K562 (cell line): Measurements from ENCODE around the gene LPCAT3. TPM values are rescaled to one million over a fixed set of nuclear protein-coding genes. Genes with fewer than 3 reads are reported as not detected.
A peak's percentile ranks its signal among the peaks of the same experiment; 100 is the strongest.

Source experiments
- CREB1 ChIP-seq, 2 experiments: sonication (generic) in 1 of 2; formaldehyde crosslinking in 1 of 2; IDR thresholded peaks; 2 replicates each; pipeline versions ENCODE4 v1.6.1 to v1.8.0; 2012 to 2022; ENCODE audit warnings: inconsistent platforms in 1 of 2, mild to moderate bottlenecking in 1 of 2, missing genetic modification reagents in 1 of 2, moderate library complexity in 1 of 2
- GATA2 ChIP-seq: sonication (generic); formaldehyde crosslinking; IDR thresholded peaks from 2 replicates; pipeline ENCODE4 v1.4.0; 2020; ENCODE audit warnings: mild to moderate bottlenecking, missing genetic modification reagents
- HDAC2 ChIP-seq: fragments of 450-650 bp; IDR thresholded peaks from 2 replicates; pipeline ENCODE4 v1.6.1; 2016; ENCODE audit warnings: mild to moderate bottlenecking
- ILF3 ChIP-seq: fragments of 450-650 bp; IDR thresholded peaks from 2 replicates; pipeline ENCODE4 v1.6.1; 2018; ENCODE audit warnings: antibody characterized with exemption, mild to moderate bottlenecking, moderate library complexity, borderline replicate concordance
- KDM4B ChIP-seq, 2 experiments: fragments of 450-650 bp in 1 of 2; sonication (generic) in 1 of 2; IDR thresholded peaks; 2 replicates each; pipeline ENCODE4 v1.6.1; 2016 to 2017; ENCODE audit warnings: borderline replicate concordance in 2 of 2, antibody characterized with exemption in 1 of 2, low read depth in 1 of 2, mild to moderate bottlenecking in 1 of 2
- POLR2A ChIP-seq: fragments of 450-650 bp; conservative IDR thresholded peaks from 2 replicates; pipeline ENCODE4 v1.6.1; 2016
- RBBP5 ChIP-seq: fragments of 200-600 bp; sonication (generic); IDR thresholded peaks from 2 replicates; pipeline ENCODE4 v1.6.1; 2012; ENCODE audit warnings: borderline replicate concordance, mild to moderate bottlenecking, low read length, control low read depth, inconsistent platforms; ENCODE audit not compliant: insufficient read depth, poor library complexity, severe bottlenecking
- SAFB2 ChIP-seq: fragments of 200-400 bp; formaldehyde crosslinking; IDR thresholded peaks from 2 replicates; pipeline ENCODE4 v1.6.1; 2018; ENCODE audit warnings: borderline replicate concordance, low read length, low read depth, moderate library complexity; ENCODE audit not compliant: severe bottlenecking
- SMAD1 ChIP-seq: fragments of 150-350 bp; IDR thresholded peaks from 2 replicates; pipeline ENCODE4 v1.6.1; 2014; ENCODE audit warnings: low read length, low read depth; ENCODE audit not compliant: partially characterized antibody
- SMARCC2 ChIP-seq: fragments of 450-650 bp; IDR thresholded peaks from 2 replicates; pipeline ENCODE4 v1.6.1; 2017; ENCODE audit warnings: antibody characterized with exemption, moderate library complexity, mild to moderate bottlenecking, low read depth
- SP2 ChIP-seq: IDR thresholded peaks from 2 replicates; pipeline ENCODE4 v1.6.1; 2011; ENCODE audit warnings: mild to moderate bottlenecking, low read depth, low read length, moderate library complexity; ENCODE audit not compliant: poor library complexity, severe bottlenecking; ENCODE audit errors: extremely low read depth
- U2AF1 ChIP-seq: fragments of 200-400 bp; formaldehyde crosslinking; optimal IDR thresholded peaks from 2 replicates; pipeline ENCODE3; 2017; ENCODE audit warnings: mild to moderate bottlenecking, low read depth, low read length, moderate library complexity
- XRCC5 ChIP-seq: fragments of 200-400 bp; formaldehyde crosslinking; IDR thresholded peaks from 2 replicates; pipeline ENCODE4 v1.6.1; 2017; ENCODE audit warnings: low read depth, mild to moderate bottlenecking, low read length
- polyA plus RNA-seq, 8 experiments: library from polyadenylated mRNA; depleted of rRNA in 4 of 8; stranded (reverse) in 5 of 8; unstranded in 3 of 8; fragments of >200 nt; fragmentation: Nextera tagmentation in 2 of 8; fragmentation: Illumina TruSeq in 1 of 8; extraction: Ambion mirVana in 2 of 8; extraction: Trizol in 1 of 8; gene quantifications; 2 replicates each; pipeline versions ENCODE4 v1.2.1 to v1.2.3, GENCODE V29; 2011 to 2014; ENCODE audit warnings: inconsistent platforms in 1 of 8, missing spikeins in 1 of 8
- total RNA-seq, 7 experiments: library from RNA; depleted of rRNA in 6 of 7; stranded (reverse); fragments of >200 nt in 6 of 7; fragmentation: Illumina TruSeq in 2 of 7; extraction: Trizol in 2 of 7; gene quantifications; 2 replicates each; pipeline versions ENCODE4 v1.2.1 to v1.2.3, GENCODE V29; 2011 to 2021; ENCODE audit warnings: low replicate concordance in 1 of 7
- TF ChIP-seq, protein P1 (sequence below), 2 experiments: fragments of 450-650 bp in 1 of 2; sonication (generic) in 1 of 2; formaldehyde crosslinking in 1 of 2; IDR thresholded peaks; 2 replicates each; pipeline versions ENCODE4 v1.7.1 to v1.9.0; 2016 to 2022; ENCODE audit warnings: inconsistent platforms in 1 of 2, mild to moderate bottlenecking in 1 of 2, missing genetic modification reagents in 1 of 2
- TF ChIP-seq, protein P2 (sequence below), 2 experiments: fragments of 150-350 bp in 1 of 2; IDR thresholded peaks; 2 replicates each; pipeline ENCODE4 v1.6.1; 2012 to 2016; ENCODE audit warnings: low read depth in 2 of 2, low read length in 2 of 2, mild to moderate bottlenecking in 1 of 2, moderate library complexity in 1 of 2

The LPCAT3 gene
- total and polyA plus RNA-seq, 9 of the 15 experiments (the other 6 are each of a cell fraction or from before 2014, with no cell fraction given) = 4.9 to 52.5 (median 25.3) TPM

DNA sequence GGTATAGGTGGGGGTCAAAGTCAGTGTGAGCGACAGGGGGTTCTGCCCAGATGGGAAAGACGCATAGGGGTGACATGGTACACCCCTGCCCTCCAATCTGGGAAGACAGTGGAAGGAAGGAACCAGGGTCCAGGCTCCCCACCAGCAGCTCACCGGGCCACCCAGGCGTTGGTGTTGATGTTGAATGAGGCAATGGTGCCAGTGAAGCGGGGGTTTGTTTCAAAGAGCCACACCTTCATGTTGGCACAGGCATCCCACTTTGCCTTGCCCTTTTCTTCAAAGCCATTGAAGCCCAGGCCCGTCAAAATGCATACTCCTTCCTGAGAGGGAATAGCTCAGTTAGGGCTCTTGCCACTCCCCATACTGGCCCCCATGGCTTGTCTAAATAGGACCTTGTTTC is 40.1 kb downstream of the LPCAT3 start (continued):
- TF ChIP-seq, protein P1, sequence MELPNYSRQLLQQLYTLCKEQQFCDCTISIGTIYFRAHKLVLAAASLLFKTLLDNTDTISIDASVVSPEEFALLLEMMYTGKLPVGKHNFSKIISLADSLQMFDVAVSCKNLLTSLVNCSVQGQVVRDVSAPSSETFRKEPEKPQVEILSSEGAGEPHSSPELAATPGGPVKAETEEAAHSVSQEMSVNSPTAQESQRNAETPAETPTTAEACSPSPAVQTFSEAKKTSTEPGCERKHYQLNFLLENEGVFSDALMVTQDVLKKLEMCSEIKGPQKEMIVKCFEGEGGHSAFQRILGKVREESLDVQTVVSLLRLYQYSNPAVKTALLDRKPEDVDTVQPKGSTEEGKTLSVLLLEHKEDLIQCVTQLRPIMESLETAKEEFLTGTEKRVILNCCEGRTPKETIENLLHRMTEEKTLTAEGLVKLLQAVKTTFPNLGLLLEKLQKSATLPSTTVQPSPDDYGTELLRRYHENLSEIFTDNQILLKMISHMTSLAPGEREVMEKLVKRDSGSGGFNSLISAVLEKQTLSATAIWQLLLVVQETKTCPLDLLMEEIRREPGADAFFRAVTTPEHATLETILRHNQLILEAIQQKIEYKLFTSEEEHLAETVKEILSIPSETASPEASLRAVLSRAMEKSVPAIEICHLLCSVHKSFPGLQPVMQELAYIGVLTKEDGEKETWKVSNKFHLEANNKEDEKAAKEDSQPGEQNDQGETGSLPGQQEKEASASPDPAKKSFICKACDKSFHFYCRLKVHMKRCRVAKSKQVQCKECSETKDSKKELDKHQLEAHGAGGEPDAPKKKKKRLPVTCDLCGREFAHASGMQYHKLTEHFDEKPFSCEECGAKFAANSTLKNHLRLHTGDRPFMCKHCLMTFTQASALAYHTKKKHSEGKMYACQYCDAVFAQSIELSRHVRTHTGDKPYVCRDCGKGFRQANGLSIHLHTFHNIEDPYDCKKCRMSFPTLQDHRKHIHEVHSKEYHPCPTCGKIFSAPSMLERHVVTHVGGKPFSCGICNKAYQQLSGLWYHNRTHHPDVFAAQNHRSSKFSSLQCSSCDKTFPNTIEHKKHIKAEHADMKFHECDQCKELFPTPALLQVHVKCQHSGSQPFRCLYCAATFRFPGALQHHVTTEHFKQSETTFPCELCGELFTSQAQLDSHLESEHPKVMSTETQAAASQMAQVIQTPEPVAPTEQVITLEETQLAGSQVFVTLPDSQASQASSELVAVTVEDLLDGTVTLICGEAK (IDR thresholded peaks at IDR 0.05) = no peak
- TF ChIP-seq, protein P1 (CRISPR knock-in tag; IDR thresholded peaks at IDR 0.05) = no peak
- TF ChIP-seq, protein P2, sequence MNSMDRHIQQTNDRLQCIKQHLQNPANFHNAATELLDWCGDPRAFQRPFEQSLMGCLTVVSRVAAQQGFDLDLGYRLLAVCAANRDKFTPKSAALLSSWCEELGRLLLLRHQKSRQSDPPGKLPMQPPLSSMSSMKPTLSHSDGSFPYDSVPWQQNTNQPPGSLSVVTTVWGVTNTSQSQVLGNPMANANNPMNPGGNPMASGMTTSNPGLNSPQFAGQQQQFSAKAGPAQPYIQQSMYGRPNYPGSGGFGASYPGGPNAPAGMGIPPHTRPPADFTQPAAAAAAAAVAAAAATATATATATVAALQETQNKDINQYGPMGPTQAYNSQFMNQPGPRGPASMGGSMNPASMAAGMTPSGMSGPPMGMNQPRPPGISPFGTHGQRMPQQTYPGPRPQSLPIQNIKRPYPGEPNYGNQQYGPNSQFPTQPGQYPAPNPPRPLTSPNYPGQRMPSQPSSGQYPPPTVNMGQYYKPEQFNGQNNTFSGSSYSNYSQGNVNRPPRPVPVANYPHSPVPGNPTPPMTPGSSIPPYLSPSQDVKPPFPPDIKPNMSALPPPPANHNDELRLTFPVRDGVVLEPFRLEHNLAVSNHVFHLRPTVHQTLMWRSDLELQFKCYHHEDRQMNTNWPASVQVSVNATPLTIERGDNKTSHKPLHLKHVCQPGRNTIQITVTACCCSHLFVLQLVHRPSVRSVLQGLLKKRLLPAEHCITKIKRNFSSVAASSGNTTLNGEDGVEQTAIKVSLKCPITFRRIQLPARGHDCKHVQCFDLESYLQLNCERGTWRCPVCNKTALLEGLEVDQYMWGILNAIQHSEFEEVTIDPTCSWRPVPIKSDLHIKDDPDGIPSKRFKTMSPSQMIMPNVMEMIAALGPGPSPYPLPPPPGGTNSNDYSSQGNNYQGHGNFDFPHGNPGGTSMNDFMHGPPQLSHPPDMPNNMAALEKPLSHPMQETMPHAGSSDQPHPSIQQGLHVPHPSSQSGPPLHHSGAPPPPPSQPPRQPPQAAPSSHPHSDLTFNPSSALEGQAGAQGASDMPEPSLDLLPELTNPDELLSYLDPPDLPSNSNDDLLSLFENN (IDR thresholded peaks at IDR 0.05; ENCODE audit: low read depth in 2 of 2, low read length in 2 of 2) = no peak
- TF ChIP-seq SAFB2 (no peak), KDM4B (IDR thresholded peaks at IDR 0.05; ENCODE audit: borderline replicate concordance in 2 of 2, low read depth in 1 of 2) (no peak), RBBP5 (no peak), GATA2 (CRISPR knock-in tag) (no peak), XRCC5 (no peak), U2AF1 (no peak), HDAC2 (no peak), SP2 (no peak), CREB1 (IDR thresholded peaks at IDR 0.05) (no peak), CREB1 (CRISPR knock-in tag; IDR thresholded peaks at IDR 0.05) (no peak), ILF3 (no peak), POLR2A (0 out of 2 replicates have a peak, but pooled peaks have one; percentile 18), SMAD1 (no peak), SMARCC2 (no peak)
